CD4-positive, alpha-beta T cell treated with Interleukin-12 subunit alpha and Interleukin-12 subunit beta, for 1 hour (primary cell): ENCODE measurements around the gene PSMC1.

Source experiments
- DNase-seq: peaks from one replicate; pipeline ENCODE4 v3.0.0-alpha.2; 2020

PSMC1 gene

DNA sequence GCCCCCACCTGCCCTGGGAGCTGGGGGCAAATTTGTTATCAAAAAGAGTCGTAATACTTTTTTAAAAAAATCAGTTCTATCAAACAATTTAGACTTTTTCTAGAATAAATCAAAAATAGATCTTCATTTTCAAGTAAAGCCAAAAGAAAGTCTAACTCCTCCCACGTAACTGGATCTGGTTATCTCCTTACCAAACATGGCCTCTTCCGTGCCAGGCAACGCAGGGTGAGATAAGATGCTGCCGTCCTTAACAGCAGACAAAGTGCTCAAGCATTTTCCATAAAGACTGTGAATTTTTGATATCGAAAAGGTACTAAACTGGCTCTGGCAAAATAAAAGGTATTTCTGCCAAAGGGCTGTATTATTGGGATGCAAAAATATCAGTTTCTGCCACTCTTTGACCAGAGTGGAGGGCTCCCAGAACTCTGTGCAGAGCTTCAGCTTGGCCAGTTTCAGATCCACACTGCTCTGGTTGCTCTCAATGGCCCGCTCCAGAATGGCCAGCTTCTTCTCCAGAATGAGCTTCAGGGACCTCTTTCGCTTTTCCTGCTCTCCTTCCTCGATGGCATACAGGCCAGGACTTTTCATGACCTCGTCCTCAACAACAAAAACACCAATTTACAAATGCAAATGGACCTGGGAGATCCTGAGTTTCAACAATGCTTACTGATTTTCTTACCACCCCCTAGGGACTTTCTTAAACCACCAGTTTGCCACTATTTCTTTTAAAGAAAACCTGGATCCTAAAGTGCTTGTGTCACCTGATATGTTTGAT, 46.4 kb downstream of the PSMC1 start:
- DNase-seq = no peak

DNA sequence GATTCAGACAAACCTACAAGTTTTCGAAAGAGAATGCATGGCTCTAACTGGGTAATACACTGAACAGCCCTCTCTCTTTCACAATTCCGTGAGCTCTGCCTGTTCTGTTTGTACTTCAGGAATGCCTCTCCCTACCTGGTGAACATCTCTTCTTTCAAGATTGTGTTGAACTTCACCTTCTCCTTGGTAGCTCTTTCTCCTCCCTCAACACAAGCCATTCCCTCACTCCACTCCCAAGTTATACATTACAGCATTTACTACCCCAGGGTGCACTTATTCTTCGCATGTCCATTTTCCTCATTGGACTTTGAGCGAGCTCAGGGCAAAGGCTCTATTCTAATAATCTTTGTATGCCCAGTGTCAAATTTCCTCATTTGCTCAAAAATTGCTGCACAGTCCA, 47.1 kb downstream of the PSMC1 start:
- DNase-seq = no peak

DNA sequence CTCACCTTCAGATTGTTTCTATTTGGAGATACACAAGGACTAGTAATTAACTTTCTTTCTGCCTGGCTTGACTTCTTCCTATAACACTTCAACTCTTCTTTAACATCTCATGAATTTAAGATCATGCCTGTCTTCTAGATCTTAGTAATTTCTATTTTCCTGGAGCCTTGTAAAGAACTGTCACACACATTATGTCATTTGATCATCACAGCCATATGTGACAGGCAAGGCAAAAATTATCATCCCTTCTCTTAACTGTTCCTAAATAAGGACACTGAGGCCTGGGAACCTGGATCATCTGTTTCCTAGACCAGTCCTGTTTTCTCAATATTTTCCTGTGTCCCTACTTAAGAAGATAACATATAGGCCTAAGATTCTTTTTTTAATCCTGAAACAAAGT, 48.1 kb downstream of the PSMC1 start:
- no peak for DNase-seq

DNA sequence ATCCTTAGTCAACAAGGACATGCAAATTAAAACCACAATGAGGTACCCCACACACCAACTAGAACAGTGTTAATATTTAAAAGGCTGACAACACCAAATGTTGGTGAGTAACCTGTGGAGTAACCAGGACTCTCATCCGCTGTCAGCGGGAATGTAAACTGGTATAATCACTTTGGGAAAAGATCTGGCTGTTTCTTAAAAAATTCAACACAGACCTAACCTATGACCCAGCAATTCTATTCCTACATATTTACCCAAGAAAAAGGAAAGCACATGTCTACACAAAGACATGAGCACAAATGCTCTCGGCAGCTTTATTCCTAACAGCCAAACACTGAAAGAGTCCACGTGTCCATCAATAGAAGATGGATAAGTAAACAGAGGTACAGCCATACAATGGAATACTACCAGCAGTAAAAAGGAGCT, 48.8 kb downstream of the PSMC1 start:
- no peak for DNase-seq

DNA sequence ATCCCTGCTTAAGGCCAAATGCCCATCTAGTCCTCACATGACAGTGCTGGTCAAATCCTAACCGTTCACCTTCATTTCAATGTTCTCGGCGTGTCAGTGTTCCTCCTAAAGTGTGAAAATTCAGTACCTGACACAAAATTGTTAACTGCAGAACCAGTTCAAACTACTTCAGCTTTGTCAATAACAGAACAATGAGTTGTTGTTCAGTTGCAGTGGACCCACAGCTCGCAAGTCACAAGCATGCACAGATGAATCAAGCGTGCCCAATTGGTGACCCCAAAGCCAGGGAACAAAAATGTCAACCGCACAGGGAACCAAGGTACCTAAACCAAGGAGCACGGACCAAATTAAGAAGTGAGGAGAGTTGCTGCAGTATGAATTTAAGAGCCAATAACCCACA, 52.2 kb downstream of the PSMC1 start:
- DNase-seq = no peak

DNA sequence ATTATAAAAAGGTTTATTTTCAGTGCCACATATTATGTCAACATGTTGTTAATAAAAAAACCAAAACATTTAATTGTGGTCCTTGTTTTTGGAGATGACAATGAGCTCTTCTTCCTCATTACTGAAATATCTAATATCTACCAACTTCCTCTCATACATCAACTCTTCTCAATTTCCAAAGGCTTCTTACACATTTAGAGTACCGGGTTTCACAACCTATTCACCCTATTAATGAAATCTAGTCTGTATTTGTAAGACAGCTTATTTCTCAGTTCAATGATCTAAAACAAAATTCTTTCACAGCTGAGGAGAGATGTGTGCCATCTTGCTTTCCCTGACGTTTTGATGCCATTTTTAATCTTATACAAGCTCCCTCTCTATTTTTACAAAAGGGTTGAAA, 60.9 kb downstream of the PSMC1 start:
- no peak for DNase-seq

DNA sequence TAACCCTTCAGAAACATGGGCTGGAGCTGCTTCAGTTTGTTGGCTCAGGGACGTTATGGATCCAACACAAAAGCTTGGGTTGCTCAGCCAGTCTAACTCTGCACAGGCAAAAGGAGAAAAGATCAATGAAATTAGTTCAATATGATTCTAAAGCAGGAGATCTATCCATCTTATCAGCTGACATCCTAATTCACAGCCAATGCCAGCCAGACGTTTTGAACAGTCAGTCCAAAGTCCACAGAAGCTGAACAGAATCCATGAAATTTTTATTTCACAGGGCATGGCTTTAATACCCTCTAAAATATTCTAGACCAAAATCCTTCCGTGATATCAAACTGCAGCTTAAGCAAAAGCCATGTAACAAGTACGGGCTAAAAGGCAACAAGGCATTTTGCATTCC, 61.7 kb downstream of the PSMC1 start:
- no peak for DNase-seq

DNA sequence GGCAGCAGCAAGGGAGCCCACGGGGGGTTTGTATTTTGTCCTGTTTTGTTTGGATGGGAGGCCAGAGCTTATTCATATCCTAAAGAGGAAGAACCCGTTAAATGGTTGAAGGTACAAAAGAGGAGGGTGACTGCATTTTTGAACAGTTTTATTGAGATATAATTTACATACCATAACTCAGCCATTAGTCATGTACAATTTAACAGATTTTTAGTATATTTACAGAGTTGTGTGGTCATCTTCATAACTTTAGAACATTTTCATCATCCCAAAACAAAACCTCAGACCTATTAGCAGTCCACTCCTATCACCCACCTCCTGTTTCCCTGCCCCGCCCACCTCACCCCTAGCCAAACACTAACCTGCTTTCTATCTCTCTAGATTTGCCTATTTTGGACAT, 62.8 kb downstream of the PSMC1 start:
- no peak for DNase-seq

DNA sequence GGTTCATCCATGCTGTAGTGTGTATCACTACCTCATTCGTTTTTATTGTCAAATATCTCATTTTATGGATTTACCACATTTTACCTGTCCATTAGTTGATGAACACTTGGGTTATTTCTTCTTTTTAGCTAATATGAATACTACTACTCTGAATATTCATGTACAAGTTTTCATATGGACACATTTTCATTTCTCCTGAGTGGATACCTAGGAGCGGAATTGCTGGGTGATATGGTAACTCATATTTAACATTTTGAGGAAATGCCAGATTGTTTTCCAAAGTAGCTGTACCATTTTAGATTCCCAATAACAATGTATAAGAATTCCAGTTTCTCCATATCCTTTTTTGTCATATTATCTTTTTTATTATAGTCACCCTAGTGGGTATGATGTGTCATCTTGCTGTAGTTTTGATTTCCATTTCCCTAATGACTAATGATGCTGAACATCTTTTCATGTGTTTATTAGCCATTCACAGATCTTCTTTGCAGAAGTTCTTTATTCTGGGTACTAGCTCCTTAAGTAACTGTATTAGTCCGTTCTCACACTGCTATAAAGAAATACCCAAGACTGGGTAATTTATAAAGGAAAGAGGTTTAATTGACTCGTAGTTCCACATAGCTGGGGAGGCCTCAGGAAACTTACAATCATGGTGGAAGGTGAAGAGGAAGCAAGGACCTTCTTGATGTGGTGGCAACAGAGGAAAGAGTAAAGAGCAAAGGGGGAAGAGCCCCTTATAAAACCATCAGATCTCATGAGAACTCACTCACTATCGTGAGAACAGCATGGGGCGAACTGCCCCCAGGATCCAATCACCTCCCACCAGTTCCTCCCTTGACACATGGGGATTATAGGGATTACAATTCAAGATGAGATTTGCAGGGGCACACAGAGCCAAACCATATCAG, 63.5 kb downstream of the PSMC1 start:
- no peak for DNase-seq

DNA sequence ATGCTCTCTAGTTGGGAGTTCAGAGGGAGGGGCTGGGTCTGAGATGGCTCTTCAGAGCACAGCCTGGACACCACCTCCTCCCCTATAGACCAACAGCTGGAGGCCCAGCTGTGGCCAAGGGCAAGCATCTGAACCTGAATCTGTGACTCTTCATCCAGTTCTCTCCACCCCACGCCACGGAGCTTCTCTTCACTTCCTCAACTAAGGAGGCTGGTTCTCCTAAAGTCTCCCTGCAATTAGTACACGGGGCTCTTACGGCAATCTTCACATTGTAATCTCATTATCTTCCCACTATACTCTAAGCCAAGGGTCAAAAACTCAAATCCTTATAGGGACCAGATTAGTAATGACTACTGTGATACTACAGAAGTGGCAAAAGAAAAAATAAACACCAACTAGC, 65.5 kb downstream of the PSMC1 start:
- DNase-seq = no peak
